IPS-18c (cell line): Measurements from ENCODE around the gene VEPH1.

Experiments used
- H3K4me3 ChIP-seq: 2 replicates; pipeline ENCODE4 v1.7.0; 2013; ENCODE audit warnings: low read depth, mild to moderate bottlenecking, low read length, moderate library complexity; ENCODE audit not compliant: insufficient read depth
- H3K9me3 ChIP-seq: one replicate; pipeline ENCODE4 v1.6.1; 2013; ENCODE audit warnings: mild to moderate bottlenecking, low read length, moderate library complexity; ENCODE audit not compliant: control insufficient read depth, insufficient read depth

VEPH1 gene

GRCh38 chr3:157282261-157283191 is 220.7 kb downstream of the VEPH1 start:
- no peak overlapping the region for H3K4me3 ChIP-seq
- no peaks in the 10 kb centered on the region for H3K9me3 ChIP-seq

- H3K9me3 ChIP-seq, result no peaks in the 10 kb centered on the region
Measured at GRCh38 chr3:157280786-157281185, 222.4 kb downstream of the VEPH1 start.

GRCh38 chr3:157280354-157280753 is 222.9 kb downstream of the VEPH1 start:
- H3K9me3 ChIP-seq, result no peaks in the 10 kb centered on the region
- H3K4me3 ChIP-seq, result no peak overlapping the region

More at GRCh38 chr3:157280786-157281185, 222.4 kb downstream of the VEPH1 start:
- no peak overlapping the region for H3K4me3 ChIP-seq

GRCh38 chr3:157279237-157279636 is 224.0 kb downstream of the VEPH1 start:
- no peak overlapping the region for H3K4me3 ChIP-seq
- H3K9me3 ChIP-seq, result no peaks in the 10 kb centered on the region

- Histone ChIP-seq H3K4me3 (no peak overlapping the region), H3K9me3 (no peaks in the 10 kb centered on the region)
Measured at GRCh38 chr3:157276801-157277200, 226.4 kb downstream of the VEPH1 start.

GRCh38 chr3:157275832-157276231 is 227.4 kb downstream of the VEPH1 start:
- no peaks in the 10 kb centered on the region for H3K9me3 ChIP-seq
- H3K4me3 ChIP-seq, result no peak overlapping the region

GRCh38 chr3:157274644-157275137 is 228.5 kb downstream of the VEPH1 start:
- no peak overlapping the region for H3K4me3 ChIP-seq

GRCh38 chr3:157271283-157271882 is 231.8 kb downstream of the VEPH1 start:
- Histone ChIP-seq H3K9me3 (no peaks in the 10 kb centered on the region), H3K4me3 (no peak overlapping the region)

More at GRCh38 chr3:157274644-157275137, 228.5 kb downstream of the VEPH1 start:
- no peaks in the 10 kb centered on the region for H3K9me3 ChIP-seq

- H3K4me3 ChIP-seq, result no peak overlapping the region
- H3K9me3 ChIP-seq, result no peaks in the 10 kb centered on the region
Measured at GRCh38 chr3:157268026-157268425, 235.2 kb downstream of the VEPH1 start.

- H3K9me3 ChIP-seq, result no peaks in the 10 kb centered on the region
- no peak overlapping the region for H3K4me3 ChIP-seq
Measured at GRCh38 chr3:157265931-157266330, 237.3 kb downstream of the VEPH1 start.

GRCh38 chr3:157263027-157263426 is 240.2 kb downstream of the VEPH1 start:
- Histone ChIP-seq H3K4me3 (no peak overlapping the region), H3K9me3 (no peaks in the 10 kb centered on the region)

GRCh38 chr3:157261000-157261399 is 242.2 kb downstream of the VEPH1 start:
- no peak overlapping the region for H3K4me3 ChIP-seq
- H3K9me3 ChIP-seq, result no peaks in the 10 kb centered on the region

GRCh38 chr3:157259825-157260224 is 243.4 kb downstream of the VEPH1 start:
- no peak overlapping the region for H3K4me3 ChIP-seq
- H3K9me3 ChIP-seq, result no peaks in the 10 kb centered on the region

- H3K9me3 ChIP-seq, result no peaks in the 10 kb centered on the region
- no peak overlapping the region for H3K4me3 ChIP-seq
Measured at GRCh38 chr3:157257101-157257500, 246.1 kb downstream of the VEPH1 start.

GRCh38 chr3:157255797-157256196 is 247.4 kb downstream of the VEPH1 start:
- Histone ChIP-seq H3K9me3 (no peaks in the 10 kb centered on the region), H3K4me3 (no peak overlapping the region)

GRCh38 chr3:157251685-157252084 is 251.5 kb downstream of the VEPH1 start:
- Histone ChIP-seq H3K9me3 (no peaks in the 10 kb centered on the region), H3K4me3 (no peak overlapping the region)

- Histone ChIP-seq H3K9me3 (no peaks in the 10 kb centered on the region), H3K4me3 (no peak overlapping the region)
Measured at GRCh38 chr3:157249606-157250005, 253.6 kb downstream of the VEPH1 start.
